Heart left ventricle (tissue), 13 donors: ENCODE data around the gene VTI1A.

Source experiments
- POLR2A ChIP-seq, 2 donors: fragments of 450-650 bp; IDR thresholded peaks; one replicate each; pipeline ENCODE4 v1.6.1; 2017; ENCODE audit warnings: antibody characterized with exemption in 2 of 2, mild to moderate bottlenecking in 2 of 2, moderate library complexity in 2 of 2
- TF ChIP-seq, protein P1 (sequence below), 12 donors: fragments of 200-600 bp; sonication (generic) in 4 of 12; IDR thresholded peaks; one replicate each; pipeline versions ENCODE4 v1.5.0 to v1.8.0; 2018 to 2022; ENCODE audit warnings: antibody characterized with exemption in 12 of 12, mild to moderate bottlenecking in 5 of 12
- donor health status: ischemic (EF 13 %, LVEDD 7.1; RV severe dilation, severe dysfunction).
- donor health status: DM: no; HTN: yes; CAD: no.
- donor health status: DM: no; HTN: no; CAD: no.
- donor health status: ischemic (EF 25% LVEDD 6.9; RV normal size, moderate dysfunction).
- donor health status: ischemic (EF 25% LVEDD 5.7; RV mildly dilated, moderate dysfunction).
- donor health status: ischemic (EF 35%, LVEDD 5.7; RV mildly dilated, moderate dysfunction).
- donor health status: nonischemic (EF 11% LVEDD 7.7; RV severe dilation, severe dysfunction).
- donor health status: DM: yes; HTN: yes; CAD: no.
- donor health status: PGD.
- donor health status: ischemic (EF 29% LVEDD 5.4; RV normal size, mild dysfunction).
- donor health status: nonischemic (EF 23%, LVEDD 6.1; RV moderate dilation, normal function).

DNA sequence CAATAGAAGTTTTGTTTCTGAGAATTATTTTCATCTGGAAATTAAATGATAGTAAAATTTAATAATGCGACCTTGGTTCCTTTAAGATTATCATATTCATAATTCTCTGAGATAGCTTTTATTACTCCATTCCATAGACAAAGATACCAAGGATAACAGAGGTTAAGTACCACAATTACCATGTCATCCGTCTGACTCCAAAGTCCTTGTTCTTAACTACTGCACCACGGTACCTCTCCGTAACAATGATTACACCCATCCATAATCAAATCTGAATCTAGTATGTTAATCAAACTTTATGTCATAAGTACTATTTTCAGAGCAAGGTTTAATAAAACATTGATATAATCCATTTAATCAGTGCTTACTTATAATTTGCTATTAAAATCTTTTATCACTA lies 8.7 kb upstream of the VTI1A start:
- TF ChIP-seq, protein P1, sequence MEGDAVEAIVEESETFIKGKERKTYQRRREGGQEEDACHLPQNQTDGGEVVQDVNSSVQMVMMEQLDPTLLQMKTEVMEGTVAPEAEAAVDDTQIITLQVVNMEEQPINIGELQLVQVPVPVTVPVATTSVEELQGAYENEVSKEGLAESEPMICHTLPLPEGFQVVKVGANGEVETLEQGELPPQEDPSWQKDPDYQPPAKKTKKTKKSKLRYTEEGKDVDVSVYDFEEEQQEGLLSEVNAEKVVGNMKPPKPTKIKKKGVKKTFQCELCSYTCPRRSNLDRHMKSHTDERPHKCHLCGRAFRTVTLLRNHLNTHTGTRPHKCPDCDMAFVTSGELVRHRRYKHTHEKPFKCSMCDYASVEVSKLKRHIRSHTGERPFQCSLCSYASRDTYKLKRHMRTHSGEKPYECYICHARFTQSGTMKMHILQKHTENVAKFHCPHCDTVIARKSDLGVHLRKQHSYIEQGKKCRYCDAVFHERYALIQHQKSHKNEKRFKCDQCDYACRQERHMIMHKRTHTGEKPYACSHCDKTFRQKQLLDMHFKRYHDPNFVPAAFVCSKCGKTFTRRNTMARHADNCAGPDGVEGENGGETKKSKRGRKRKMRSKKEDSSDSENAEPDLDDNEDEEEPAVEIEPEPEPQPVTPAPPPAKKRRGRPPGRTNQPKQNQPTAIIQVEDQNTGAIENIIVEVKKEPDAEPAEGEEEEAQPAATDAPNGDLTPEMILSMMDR (IDR thresholded peaks at IDR 0.05) = no peak
- TF ChIP-seq POLR2A (IDR thresholded peaks at IDR 0.05) = no peak
